ENCODE results near the gene RNF20. TPM values are rescaled to one million over a fixed set of nuclear protein-coding genes. Genes with fewer than 3 reads are reported as not detected.

RNF20 gene
- total RNA-seq, 1 donor from 2014 or later: 47.4 TPM

- H3K36me3 Mint-ChIP-seq (ENCODE audit: low read depth): peaks cover 3% of the 10 kb centered on the region
- H3K27ac Mint-ChIP-seq (ENCODE audit: unreplicated experiment): no peak overlapping the region
- H3K9me3 Mint-ChIP-seq (ENCODE audit: low read depth): no peaks in the 10 kb centered on the region
- TF ChIP-seq, protein P1, sequence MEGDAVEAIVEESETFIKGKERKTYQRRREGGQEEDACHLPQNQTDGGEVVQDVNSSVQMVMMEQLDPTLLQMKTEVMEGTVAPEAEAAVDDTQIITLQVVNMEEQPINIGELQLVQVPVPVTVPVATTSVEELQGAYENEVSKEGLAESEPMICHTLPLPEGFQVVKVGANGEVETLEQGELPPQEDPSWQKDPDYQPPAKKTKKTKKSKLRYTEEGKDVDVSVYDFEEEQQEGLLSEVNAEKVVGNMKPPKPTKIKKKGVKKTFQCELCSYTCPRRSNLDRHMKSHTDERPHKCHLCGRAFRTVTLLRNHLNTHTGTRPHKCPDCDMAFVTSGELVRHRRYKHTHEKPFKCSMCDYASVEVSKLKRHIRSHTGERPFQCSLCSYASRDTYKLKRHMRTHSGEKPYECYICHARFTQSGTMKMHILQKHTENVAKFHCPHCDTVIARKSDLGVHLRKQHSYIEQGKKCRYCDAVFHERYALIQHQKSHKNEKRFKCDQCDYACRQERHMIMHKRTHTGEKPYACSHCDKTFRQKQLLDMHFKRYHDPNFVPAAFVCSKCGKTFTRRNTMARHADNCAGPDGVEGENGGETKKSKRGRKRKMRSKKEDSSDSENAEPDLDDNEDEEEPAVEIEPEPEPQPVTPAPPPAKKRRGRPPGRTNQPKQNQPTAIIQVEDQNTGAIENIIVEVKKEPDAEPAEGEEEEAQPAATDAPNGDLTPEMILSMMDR (IDR thresholded peaks at IDR 0.05): no peak
- H3K4me1 Mint-ChIP-seq (ENCODE audit: low read depth): peaks cover 9% of the 10 kb centered on the region
- no peak overlapping the region for H3K4me3 Mint-ChIP-seq (ENCODE audit: unreplicated experiment)
- H3K27me3 Mint-ChIP-seq (ENCODE audit: low read depth): no peaks in the 10 kb centered on the region
- DNase-seq (ENCODE audit: low spot score): no peak
These were observed 41.2 kb downstream of the RNF20 start for GRCh38 chr9:101574731-101575333.

DNA sequence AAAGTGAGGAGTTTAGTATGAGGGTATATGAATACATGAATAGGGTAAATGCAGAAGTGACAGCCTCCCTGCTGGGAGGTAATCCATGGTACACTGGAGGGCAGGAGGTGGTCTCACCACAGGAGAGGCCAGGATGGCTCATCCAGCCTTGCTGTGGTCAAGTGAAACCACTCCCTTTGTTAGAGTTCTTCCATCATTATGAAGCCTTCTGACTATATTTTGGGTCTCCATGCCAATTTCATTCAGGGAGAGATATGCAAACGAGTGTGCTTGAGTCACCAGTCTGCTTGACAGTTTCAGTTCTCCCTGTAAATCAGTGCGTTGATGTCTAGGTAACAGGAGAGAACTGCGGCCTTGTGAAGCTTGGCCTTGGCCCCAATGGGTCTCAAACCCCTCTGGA is 44.7 kb downstream of the RNF20 start:
- DNase-seq (ENCODE audit: low spot score): no peak
- TF ChIP-seq, protein P1 (IDR thresholded peaks at IDR 0.05): no peak
- Mint-ChIP-seq H3K36me3 (ENCODE audit: low read depth) (no peaks in the 10 kb centered on the region), H3K27me3 (ENCODE audit: low read depth) (no peaks in the 10 kb centered on the region), H3K4me1 (ENCODE audit: low read depth) (peaks cover 9% of the 10 kb centered on the region), H3K27ac (ENCODE audit: unreplicated experiment) (no peak overlapping the region), H3K9me3 (ENCODE audit: low read depth) (no peaks in the 10 kb centered on the region), H3K4me3 (ENCODE audit: unreplicated experiment) (no peak overlapping the region)

- peaks cover 3% of the 10 kb centered on the region for H3K27me3 Mint-ChIP-seq (ENCODE audit: low read depth)
- TF ChIP-seq, protein P1 (IDR thresholded peaks at IDR 0.05): no peak
- H3K27ac Mint-ChIP-seq (ENCODE audit: unreplicated experiment): no peak overlapping the region
- H3K4me3 Mint-ChIP-seq (ENCODE audit: unreplicated experiment): no peak overlapping the region
- H3K36me3 Mint-ChIP-seq (ENCODE audit: low read depth): no peaks in the 10 kb centered on the region
- H3K9me3 Mint-ChIP-seq (ENCODE audit: low read depth): no peaks in the 10 kb centered on the region
- peaks cover 9% of the 10 kb centered on the region for H3K4me1 Mint-ChIP-seq (ENCODE audit: low read depth)
- DNase-seq (ENCODE audit: low spot score): no peak
These were observed 46.3 kb downstream of the RNF20 start for GRCh38 chr9:101579711-101580545.

- no peaks in the 10 kb centered on the region for H3K4me1 Mint-ChIP-seq (ENCODE audit: low read depth)
- peaks cover 6% of the 10 kb centered on the region for H3K27me3 Mint-ChIP-seq (ENCODE audit: low read depth)
- no peak overlapping the region for H3K4me3 Mint-ChIP-seq (ENCODE audit: unreplicated experiment)
- H3K9me3 Mint-ChIP-seq (ENCODE audit: low read depth): no peaks in the 10 kb centered on the region
- no peaks in the 10 kb centered on the region for H3K36me3 Mint-ChIP-seq (ENCODE audit: low read depth)
- H3K27ac Mint-ChIP-seq (ENCODE audit: unreplicated experiment): no peak overlapping the region
- TF ChIP-seq, protein P1 (IDR thresholded peaks at IDR 0.05): no peak
- DNase-seq (ENCODE audit: low spot score): no peak
These were observed 48.9 kb downstream of the RNF20 start for GRCh38 chr9:101582553-101582952.

DNA sequence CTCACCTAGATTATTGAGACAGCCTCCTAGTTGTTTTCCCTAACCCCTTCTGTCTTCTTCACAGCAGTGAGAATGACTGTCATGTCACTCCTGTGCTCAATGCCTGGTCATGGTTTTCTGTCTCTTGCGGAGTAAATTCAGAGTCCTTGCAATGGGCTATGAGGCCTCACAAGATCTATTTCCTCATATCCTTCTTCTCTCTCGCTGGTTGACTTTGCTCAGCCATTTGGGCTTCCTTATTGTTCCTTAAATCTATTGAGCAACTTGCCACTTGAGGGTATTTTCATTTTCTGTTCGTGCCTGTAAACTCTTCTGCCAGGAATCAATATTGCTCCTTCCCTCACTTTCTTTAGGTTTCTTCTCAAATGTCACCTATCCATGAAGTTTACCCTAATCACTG is 52.1 kb downstream of the RNF20 start:
- no peak for DNase-seq (ENCODE audit: low spot score)
- H3K27me3 Mint-ChIP-seq (ENCODE audit: low read depth): peaks cover 6% of the 10 kb centered on the region
- H3K36me3 Mint-ChIP-seq (ENCODE audit: low read depth): no peaks in the 10 kb centered on the region
- H3K4me3 Mint-ChIP-seq (ENCODE audit: unreplicated experiment): no peak overlapping the region
- H3K27ac Mint-ChIP-seq (ENCODE audit: unreplicated experiment): no peak overlapping the region
- TF ChIP-seq, protein P1 (IDR thresholded peaks at IDR 0.05): no peak
- no peaks in the 10 kb centered on the region for H3K9me3 Mint-ChIP-seq (ENCODE audit: low read depth)
- no peaks in the 10 kb centered on the region for H3K4me1 Mint-ChIP-seq (ENCODE audit: low read depth)

Data from chondrocyte (in vitro differentiated cells).